ENCODE measurements around the gene MYO7B.
"Not testable (repeated sequence)": the region's sequence is repeated elsewhere in the genome, so short reads cannot be mapped to it uniquely, and the experiment has no call there.

The MYO7B gene

DNA sequence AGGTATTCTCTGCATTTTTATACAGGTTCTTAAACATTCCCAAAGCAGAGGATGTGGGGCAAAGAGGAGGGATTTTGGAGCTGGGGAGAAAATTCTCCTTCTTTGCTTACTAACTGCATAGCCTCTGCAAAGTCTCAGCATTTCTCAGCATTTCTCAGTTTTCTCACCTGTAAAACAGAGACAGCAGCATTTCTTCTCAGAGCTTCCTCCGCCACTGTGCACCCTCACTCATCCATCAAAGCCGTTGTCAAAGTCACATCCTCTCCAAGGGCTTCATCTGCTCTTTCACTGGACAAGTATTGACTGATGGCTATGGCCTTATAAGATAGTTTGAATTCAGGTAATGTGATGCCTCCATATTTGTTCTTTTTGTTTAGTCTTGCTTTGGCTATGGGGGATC lies 17.4 kb downstream of the MYO7B start:
- no peak for DNase-seq

DNA sequence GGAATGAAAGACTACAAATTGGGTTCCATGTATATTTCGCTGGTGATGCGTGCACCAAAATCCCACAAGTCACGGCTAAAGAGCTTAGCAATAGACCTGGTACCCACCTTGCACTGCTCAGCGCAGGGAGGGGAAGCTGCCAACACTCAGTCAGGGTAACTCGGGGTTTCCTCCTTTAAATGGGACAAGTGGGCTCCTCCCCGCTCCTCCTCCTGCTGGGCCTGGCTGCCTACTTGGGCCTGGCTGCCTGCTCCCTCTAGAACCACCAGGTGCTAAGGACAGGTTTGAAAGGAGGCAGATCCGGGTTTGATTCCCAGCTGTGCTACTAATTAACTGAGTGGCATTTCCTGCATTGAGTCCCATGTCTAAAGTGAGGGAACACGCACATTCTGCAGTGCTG lies 23.4 kb downstream of the MYO7B start:
- DNase-seq: no peak

GRCh38 chr2:127559454-127559853 lies 24.0 kb downstream of the MYO7B start:
- no peak for DNase-seq

GRCh38 chr2:127560201-127560930 lies 24.9 kb downstream of the MYO7B start:
- DNase-seq: no peak

DNA sequence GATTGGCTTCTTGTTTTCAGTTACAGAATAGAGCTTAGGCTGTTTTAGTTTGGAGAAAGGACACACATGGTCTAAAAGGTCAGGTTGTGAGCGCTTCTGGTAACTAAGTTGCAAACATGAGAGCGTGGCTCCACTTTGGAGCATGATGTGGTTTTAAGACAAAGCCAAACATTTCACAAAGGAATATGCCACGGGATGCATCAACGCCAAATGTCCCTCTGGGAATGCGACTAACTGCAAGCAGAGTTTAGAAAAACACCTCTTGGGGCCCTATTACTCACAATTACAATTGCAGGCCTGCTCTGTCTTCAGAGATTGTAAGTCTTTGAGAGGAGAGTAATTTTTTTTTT lies 25.4 kb downstream of the MYO7B start:
- no peak for DNase-seq

DNA sequence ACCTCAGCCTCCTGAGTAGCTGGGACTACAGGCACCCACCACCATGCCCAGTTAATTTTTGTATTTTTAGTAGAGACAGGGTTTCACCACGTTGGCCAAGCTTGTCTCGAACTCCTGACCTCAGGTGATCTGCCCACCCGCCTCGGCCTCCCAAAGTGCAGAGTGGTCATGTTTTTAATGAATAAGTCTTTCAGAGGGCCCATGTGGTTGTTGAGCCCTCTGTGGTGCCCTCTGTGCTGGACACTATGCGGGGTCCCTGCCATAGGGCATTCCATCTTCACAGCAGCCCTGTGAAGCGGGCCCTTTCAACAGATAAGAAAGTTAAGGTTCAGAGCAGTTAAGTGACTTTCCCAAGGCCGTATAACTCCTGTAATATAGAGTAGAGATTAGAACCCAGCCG lies 25.9 kb downstream of the MYO7B start:
- no peak for DNase-seq

GRCh38 chr2:127562936-127563335 lies 27.5 kb downstream of the MYO7B start:
- DNase-seq: no peak

DNA sequence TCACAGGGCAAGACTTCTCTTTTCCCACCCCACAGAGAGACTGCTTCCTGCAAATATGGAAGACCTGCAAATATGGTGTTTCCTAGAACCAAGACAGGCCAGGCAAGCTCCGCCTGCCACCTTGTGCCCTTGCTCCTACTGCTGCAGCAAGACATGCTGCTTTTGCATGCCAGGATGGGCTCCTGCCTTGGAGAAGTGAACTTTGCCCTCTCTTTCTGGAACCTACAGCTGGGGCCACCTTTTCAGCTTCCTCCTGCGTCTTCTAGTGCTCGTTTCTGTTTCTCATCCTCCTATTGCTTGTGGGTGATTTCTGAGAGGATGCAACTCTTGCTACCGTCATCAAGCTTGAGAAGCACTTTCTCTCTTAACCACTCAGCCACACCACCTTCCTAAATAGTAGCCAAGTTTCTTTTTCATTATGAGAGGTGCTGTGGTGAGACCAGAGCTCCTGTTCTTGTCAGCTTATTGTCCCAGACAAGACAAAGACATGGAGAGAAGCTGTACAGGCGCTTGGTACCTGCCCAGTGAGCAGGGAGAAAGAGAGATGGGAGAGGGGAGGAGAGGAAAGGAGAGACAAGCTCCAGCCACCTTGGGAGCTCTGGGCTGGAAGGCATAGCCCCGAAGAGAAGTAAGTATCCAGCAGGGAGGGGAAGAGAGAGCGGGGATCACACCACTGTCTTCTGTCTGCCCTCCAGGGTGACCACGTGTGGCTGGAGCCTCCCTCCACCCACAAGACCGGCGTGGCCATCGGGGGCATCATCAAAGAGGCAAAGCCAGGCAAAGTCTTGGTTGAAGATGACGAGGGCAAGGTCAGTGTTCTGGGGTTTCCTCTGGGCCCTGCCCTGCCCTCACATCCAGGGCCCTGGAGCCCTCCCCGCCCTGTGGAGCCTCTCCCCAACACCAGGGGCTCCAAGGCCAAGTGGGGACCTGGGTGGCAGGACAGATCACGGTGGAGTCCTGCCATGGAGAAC lies 28.3 kb downstream of the MYO7B start:
- DNase-seq: no peak

DNA sequence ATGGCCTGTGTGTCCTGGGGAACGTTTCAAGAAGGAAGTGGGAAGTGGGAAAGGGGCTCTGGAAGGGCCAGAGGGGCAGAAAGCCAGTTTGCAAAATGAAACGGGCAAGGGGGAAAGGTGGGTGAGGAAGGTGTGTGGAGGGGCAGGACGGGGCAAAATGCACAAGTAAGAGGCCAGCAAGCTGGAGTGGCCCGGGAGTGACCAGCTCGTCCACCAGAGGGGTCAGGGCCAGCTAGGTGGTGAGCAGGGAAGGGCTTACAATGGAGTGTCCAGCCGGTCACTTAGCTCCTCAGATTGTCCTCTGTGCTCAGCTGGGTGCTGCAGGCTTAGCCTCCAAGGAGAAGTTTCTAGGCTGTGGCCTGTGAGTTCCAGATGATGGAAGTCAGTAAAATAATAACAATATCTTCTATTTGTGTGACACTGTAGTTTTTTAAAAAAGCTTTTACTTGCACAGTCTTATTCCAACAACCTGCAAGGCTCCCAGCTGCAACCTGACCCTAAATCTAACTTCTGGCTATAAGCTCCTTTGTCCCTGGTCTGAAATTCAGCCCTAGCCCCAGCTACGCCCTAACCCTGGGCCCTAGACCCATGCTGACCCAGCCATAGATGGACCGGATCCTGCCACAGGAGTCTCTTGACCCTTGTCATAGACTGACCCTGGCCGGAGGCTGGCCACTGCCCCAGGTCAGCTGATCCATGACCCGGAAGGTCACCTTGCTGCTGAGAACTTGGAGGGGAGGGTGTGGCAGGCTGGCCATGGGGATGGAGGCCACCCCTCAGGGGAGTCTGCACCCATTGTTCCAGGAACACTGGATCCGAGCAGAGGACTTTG lies 29.2 kb downstream of the MYO7B start:
- no peak for DNase-seq

DNA sequence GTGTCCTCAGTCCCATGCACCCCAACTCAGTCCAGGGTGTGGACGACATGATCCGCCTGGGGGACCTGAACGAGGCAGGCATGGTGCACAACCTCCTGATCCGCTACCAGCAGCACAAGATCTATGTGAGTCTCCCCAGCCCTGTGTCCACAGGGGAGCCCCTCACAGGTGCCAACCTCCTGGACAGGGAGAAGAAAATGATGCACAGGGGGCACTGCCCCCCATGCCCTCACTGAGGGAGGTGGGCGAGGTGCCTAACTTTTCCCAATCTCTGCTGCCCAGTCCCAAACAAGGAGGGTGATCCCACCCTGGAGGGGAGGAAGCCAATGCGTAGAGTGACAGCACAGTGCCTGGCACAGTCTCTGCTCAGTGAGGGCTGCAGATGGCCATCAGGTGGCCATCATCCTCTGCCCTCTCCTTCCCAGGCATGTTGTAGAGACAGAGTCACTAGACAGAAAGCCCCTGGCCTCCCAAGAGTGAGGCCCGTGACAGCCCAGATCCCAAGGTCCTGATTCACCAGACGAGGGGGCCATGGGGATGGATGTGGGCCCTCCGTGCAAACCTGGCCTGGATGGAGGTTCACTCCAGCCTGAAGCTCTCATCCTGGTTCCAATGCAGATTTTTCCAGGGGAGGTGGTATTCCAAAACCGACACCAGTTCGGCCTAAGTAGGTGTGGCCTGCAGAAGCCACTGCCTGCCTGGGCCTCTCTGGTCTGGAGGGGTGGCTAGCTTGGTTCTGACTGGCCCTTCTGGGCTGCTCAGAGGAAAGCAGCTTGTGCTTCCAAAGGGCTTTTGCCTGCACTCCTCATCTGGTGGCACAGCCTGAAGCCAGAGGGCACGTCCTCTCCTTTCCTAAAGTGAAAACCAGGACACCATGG lies 30.0 kb downstream of the MYO7B start:
- no peak for DNase-seq

GRCh38 chr2:127566139-127566417 lies 30.6 kb downstream of the MYO7B start:
- no peak for DNase-seq

DNA sequence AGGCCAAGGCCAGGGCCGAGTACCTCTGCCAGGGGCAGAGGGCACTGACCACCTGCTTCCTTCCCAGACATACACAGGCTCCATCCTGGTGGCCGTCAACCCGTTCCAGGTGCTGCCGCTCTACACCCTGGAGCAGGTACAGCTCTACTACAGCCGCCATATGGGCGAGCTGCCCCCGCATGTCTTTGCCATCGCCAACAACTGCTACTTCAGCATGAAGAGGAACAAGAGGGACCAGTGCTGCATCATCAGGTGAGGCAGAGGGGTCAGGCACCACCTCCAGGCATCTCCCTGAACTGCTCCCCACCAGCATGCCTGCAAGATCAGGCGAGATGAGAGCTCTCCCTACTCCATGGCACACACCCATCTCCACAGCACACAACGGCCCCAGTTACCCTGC lies 31.1 kb downstream of the MYO7B start:
- DNase-seq: no peak

- DNase-seq: no peak
Measured at GRCh38 chr2:127567351-127567854, 31.9 kb downstream of the MYO7B start.

DNA sequence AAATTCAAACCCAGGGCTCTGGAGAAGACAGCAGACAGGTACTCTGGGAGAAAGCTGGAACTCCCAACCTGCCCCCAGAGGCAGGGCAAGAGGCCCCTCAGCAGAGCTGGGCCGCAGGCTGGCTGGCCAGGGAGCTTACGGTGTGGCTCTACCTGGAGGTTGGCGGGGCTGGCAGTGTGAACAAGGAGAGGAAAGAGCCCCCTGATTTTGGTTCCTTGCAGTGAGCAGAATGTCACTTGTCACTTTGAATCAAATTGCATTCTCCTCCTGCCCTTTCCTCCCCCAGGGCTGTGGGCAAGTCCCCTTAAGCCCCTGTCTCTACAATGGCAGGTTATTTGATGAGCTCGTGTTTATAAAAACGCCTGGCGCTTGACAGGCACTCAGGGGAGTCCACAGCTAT lies 32.6 kb downstream of the MYO7B start:
- no peak for DNase-seq

- no peak for DNase-seq
Measured at GRCh38 chr2:127569666-127570065, 34.2 kb downstream of the MYO7B start.

GRCh38 chr2:127570282-127571250 lies 35.1 kb downstream of the MYO7B start:
- DNase-seq: no peak

DNA sequence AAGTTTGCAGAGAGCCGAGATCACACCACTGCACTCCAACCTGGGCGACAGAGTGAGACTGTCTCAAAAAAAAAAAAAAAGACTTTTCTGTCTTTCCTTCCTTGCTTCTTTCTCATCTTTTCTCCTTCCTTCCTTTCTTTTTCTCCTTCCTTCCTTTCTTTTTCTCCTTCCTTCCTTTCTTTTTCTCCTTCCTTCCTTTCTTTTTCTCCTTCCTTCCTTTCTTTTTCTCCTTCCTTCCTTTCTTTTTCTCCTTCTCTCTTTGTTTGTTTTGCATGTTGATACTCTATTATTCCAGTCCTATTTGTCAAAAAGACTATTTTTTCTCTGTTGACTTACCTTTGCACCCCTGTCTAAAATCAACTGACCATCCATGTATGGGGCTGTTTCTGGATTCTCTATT lies 36.9 kb downstream of the MYO7B start:
- not testable (repeated sequence) for DNase-seq

- no peak for DNase-seq
Measured at GRCh38 chr2:127572841-127573240, 37.4 kb downstream of the MYO7B start.

DNA sequence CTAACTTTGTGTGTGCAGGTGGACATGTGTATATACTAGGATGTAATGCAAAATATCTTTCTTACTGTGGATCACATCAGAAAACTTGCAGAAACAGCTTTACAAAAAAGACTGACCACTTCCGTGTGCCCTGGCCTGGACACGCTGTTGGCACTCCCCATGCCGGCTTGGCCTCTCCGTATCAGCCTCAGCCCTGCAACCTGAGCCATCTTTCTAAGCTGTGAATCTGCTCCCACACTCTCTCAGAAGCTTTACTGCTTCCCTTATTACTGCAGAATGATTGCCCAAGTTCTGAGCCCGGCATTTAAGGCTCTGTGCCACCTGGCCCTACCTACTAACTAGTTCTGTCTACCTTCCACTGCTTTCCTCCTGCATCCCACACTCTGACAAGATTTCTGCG lies 37.8 kb downstream of the MYO7B start:
- no peak for DNase-seq

DNA sequence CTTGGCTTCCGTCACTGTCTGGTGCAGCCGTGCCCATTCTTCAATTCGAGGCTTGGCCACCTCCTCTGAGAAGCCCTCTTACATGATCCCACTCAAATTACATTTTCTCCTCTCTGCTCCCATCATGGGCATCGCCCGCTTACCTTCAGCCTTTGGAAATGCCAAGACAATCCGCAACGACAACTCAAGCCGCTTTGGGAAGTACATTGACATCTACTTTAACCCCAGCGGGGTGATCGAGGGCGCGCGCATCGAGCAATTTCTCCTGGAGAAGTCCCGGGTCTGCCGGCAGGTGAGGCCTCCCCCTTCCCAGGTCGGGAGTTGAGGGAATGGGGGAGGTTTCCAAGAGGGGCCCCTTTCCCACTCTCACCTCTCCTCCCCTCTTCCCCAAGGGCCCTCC lies 38.3 kb downstream of the MYO7B start:
- no peak for DNase-seq

GRCh38 chr2:127574656-127575055 lies 39.2 kb downstream of the MYO7B start:
- no peak for DNase-seq

All from SHP77 treated with DMSO at 0.1 percent for 48 hours (cell line).